Lung microvascular endothelial cell (primary cell): ENCODE data around the gene ELP5. TPM values are rescaled to one million over a fixed set of nuclear protein-coding genes. Genes with fewer than 3 reads are reported as not detected.
"Not testable (repeated sequence)": the region's sequence is repeated elsewhere in the genome, so short reads cannot be mapped to it uniquely, and the experiment has no call there.

Source experiments
- DNase-seq, 2 donors: peaks; one replicate each; pipeline versions ENCODE4 v3.0.0 to v3.0.0-alpha.2; 2010; ENCODE audit warnings: low read depth in 2 of 2
- total RNA-seq: library from RNA; depleted of rRNA; stranded (reverse); fragments of >200 nt; gene quantifications from 2 replicates; pipeline ENCODE4 v1.2.1, GENCODE V29; 2014

ELP5 gene
- total RNA-seq, 1 donor from 2014 or later = 32.7 TPM

DNA sequence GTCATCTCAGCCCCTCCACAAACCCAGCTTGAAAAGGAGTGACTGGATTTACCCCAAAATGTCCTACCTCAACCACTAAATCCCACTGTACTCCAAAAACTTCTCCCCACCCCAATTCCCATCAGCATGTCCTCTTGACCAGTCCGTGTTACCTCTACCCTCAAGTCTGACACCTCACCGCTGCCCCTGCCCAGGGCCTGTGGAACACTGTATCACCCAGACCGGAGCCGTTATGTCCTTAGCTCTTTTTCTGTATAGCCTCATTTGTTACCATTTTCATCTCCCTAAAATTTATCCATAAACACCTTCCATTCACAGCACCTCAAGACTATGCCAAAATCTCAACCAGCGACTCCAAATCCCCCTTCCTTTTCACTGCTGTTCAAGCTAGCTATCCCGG, 15.2 kb upstream of the ELP5 start:
- no peak for DNase-seq

DNA sequence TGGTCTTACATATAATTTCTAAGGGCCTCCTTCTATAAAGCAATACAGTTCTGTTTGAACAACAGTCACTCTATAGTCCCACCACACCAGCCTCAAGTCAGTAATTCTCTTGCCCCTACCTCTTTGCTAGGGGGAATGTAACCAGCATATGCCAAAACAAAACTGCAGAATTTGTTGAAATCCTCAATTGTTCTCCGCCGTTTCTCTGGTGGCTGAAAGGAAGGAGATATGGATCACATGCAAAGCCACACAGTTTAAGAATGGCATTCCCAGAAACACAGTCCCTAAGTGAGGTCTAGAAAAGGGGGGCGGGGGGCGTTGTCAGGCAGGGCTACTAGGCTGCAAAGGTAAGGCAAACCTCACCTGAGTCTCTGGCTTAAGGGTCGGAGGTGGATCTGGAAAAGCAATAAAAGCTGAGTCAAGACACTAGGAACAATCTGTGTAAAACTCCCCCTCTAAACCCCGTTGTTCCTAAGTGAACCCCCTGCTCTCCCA, 14.7 kb upstream of the ELP5 start:
- no peak for DNase-seq

GRCh38 chr17:7237761-7238419, 14.1 kb upstream of the ELP5 start:
- DNase-seq = peak; percentile 56 to 61

- peak; percentile 40 to 53 for DNase-seq
Measured at GRCh38 chr17:7238420-7239090, 13.5 kb upstream of the ELP5 start.

- peak; percentile 99 for DNase-seq
Measured at GRCh38 chr17:7239091-7240027, 12.7 kb upstream of the ELP5 start, which contains the start of gene PHF23. Gene PHF23, minus strand, starts transcription at chr17:7239457. Its CDS starts 178 bp downstream, at chr17:7239279.

- DNase-seq = no peak
Measured at GRCh38 chr17:7240375-7240774, 11.6 kb upstream of the ELP5 start.

DNA sequence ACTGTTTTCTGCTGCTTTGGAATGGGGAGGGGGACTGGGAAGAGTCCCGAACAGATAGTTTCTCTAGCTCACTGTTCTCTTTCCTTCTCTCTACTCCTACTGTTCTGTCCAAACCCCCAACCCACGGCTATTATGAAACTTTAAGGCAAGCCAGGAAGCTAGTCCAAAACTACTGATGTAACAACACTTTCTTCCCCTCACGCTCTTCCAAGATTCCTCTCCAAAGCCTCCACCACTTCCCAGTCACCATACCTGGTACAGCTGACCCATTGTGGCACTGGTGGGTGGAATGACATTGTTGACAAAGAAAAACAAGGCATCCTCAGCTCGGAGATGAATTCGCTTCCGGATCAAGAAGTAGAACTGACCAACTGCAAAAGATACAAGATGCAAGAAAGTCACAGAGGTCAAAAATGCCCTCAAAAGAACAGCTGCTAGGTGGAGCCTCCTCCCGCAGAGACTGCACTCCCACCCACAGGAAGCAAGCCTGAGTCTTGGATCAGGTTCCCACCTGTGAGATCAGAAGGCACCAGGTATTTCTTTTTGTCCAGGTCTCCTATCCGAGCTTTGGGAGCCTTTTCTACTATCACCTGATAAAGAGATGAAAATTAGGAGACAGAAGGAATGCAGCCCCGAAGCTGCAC, 10.8 kb upstream of the ELP5 start:
- DNase-seq = no peak

DNA sequence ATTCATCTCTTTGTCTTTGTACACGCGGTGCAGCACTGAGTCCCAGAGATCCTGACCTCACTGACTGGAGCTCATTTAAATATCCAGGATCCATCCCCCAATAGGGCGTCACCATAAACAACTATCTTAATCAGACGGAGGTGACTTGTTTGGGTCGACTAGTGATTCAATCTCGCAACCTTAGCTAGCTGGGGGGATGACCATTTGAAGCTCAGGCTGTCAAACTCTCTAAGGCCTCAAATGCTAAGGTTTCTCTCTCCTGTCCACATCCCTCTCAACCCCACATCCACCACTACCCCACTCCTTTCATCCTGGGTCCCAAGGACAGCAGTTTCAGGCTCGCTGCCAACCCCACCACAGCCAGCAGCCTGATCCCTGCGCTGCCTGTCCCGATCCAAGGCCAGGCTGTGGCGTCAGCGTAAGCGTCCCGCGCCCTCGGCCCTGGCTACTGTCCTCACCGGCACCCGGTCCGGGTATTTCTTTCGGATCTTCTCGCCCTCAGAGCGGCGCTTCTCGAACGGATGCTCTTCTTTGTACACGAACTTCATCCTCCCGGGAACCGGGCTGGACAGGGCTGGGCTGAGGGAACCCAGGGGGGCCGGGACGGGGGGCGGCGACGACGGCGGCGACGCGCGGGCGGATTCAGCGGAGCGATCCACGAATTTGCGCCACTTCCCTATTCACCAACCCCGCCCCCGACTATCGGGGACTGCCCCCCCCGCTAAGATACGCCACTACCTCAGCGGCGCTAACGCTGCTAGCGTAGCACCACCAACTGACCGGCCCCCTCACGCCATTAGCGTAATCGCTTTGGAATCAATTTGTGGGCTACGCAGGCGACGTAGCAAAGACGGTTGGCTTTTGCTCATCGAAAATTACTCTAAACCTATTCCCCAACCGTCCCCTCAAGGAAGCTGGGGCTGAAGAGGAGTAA, 10.0 kb upstream of the ELP5 start, which contains the start of gene GABARAP:
Gene GABARAP, minus strand, starts transcription at position 667 of the 934 bp plus-strand sequence. Its CDS starts 119 bp downstream, at position 548.
- DNase-seq = peak; percentile 95 to 96

GRCh38 chr17:7242717-7243452, 9.1 kb upstream of the ELP5 start:
- DNase-seq = peak; percentile 98 to 99

- no peak for DNase-seq
Measured at GRCh38 chr17:7243453-7243729, 8.6 kb upstream of the ELP5 start.

GRCh38 chr17:7243838-7244237, 8.2 kb upstream of the ELP5 start:
- DNase-seq = not testable (repeated sequence)

DNA sequence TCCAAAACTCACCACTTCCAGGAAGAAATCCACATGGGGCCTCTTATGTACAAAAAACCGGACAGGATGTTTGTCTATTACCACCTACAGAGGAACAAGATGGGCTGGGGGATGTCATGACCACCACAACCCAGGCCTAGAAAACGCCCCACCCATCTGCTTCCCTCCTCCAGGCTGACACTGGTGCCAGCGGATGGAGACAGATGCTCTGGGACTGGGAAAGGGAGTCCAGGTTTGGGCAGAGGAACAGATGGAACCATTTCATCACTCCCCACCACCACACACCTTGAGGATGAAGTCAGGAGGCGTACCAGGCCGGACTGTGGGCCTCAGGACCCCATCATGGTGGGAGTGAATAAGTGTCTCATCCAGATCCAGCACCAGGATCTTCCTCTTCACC, 5.2 kb upstream of the ELP5 start:
- DNase-seq = no peak

DNA sequence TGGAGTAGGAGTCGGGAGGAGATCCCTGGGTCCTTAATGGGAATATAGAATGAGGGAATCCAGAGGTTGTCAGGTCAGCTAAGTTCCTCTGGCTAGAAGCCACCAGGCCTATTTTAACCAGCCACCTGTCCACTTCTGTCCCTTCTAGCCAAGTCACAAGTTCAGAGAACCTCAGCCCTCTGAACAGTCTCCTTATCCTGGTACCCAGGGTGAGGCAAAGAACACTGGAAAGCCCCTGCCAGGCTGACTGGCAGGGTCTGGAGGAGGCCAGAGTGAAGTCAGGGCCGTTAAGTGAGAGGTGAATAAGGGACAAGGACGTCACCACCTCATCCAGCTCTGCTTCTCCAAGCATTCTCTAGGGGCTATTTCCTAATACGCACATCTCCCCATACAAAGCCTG, 3.2 kb upstream of the ELP5 start:
- DNase-seq = no peak

DNA sequence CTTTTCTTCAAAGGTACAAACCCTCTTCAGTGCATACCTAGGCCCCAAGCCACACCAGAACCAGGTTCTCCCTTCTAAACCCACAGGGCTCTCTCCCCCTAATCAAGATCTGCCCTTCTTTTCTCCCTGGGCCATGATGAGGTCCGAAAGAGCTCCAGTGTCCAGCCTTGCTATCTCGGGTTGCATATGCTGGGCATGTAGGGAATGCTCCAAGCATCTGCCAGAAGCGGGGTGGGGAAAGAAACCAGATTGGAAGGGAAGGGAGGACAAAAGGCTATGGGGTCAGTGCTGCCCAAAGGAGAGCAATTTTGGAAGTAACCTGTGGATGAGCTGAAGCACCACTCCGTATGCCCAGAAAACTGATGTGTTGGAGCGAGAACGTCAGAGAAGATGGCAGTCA, 2.8 kb upstream of the ELP5 start:
- no peak for DNase-seq

- DNase-seq = no peak
Measured at GRCh38 chr17:7249830-7250229, 2.2 kb upstream of the ELP5 start.

- peak; percentile 48 to 54 for DNase-seq
Measured at GRCh38 chr17:7250695-7251627, 1.1 kb upstream of the ELP5 start.

DNA sequence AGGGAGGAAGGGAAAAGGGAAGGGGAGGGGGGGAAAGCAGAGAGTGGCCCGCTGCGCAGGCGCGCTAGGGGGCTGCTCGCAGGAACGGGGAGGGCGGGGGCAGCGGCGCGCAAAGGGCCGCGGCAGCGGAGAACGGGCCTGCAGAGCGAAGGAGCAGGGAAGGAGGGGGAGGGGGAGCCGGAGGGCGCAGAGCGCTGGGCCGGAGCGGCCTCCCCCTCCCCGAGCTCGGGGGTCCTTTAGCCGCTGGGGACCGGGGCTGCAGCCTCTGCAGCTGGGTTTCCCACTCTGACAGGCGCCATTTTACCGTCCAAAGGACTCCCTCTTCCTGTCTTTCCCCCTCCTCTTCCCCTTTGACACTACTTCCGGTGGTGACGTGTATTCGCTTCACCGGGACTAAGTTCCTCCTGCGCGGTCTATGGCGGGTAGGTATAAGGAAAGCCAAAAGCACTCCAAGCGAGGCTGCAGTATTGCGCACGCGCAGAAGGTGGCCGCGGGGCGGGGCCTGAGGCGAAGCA, 297 bp upstream of the ELP5 start, which contains the start of gene CTDNEP1:
Gene CTDNEP1, minus strand, starts transcription at position 74 of the 515 bp plus-strand sequence. CDS start 438 bp downstream, outside the sequence.
- peak; percentile 100 for DNase-seq

GRCh38 chr17:7253082-7253481, 1.1 kb downstream of the ELP5 start:
- DNase-seq = no peak
